HEK293 (cell line): Measurements from ENCODE around the gene ZNF48.
A peak's percentile ranks its signal among the peaks of the same experiment; 100 is the strongest.

Source experiments
- CTCF ChIA-PET: fragments of 350-600 bp; formaldehyde crosslinking; extraction: SDS; loops from one replicate; lab custom pipeline; 2021; ENCODE audit warnings: antibody characterized with exemption; lab: Yijun Ruan, JAX
- POLR2A ChIA-PET: fragments of 300-600 bp; formaldehyde crosslinking; extraction: SDS; loops from one replicate; lab custom pipeline; 2020; ENCODE audit warnings: antibody characterized with exemption, inconsistent platforms; lab: Yijun Ruan, JAX
- H3K27ac ChIP-seq: fragments of 200-500 bp; sonication (Bioruptor generic); 2 replicates; pipeline ENCODE4 v1.5.1; 2014; ENCODE audit warnings: low read depth, low read length, control low read depth, inconsistent platforms; ENCODE audit errors: extremely low read depth
- H3K36me3 ChIP-seq, 2 experiments: fragments of 200-500 bp in 1 of 2; sonication (Bioruptor generic) in 1 of 2; 1 replicate in 1 of 2; 2 replicates in 1 of 2; pipeline ENCODE4 v1.5.1; 2014 to 2017; ENCODE audit warnings: inconsistent platforms in 2 of 2, low read length in 2 of 2; ENCODE audit not compliant: control insufficient read depth in 2 of 2, insufficient read depth in 1 of 2
- H3K4me1 ChIP-seq: fragments of 200-500 bp; sonication (Bioruptor generic); 2 replicates; pipeline ENCODE4 v1.5.1; 2014; ENCODE audit warnings: mild to moderate bottlenecking, low read length, inconsistent platforms; ENCODE audit not compliant: control insufficient read depth, insufficient read depth
- H3K4me3 ChIP-seq: 2 replicates; pipeline ENCODE4 v1.5.1; 2011; ENCODE audit warnings: low read depth, mild to moderate bottlenecking, control low read depth, low read length, moderate library complexity
- H3K9me3 ChIP-seq: fragments of 200-500 bp; sonication (Bioruptor generic); 2 replicates; pipeline ENCODE4 v1.5.1; 2014; ENCODE audit warnings: low read depth, low read length, inconsistent platforms; ENCODE audit not compliant: control insufficient read depth, insufficient read depth
- ATF2 ChIP-seq: fragments of 450-650 bp; formaldehyde crosslinking; IDR thresholded peaks from 2 replicates; pipeline ENCODE4 v1.5.1; 2016; ENCODE audit warnings: missing biosample characterization, missing genetic modification characterization, low read depth
- GFI1B ChIP-seq: fragments of 450-650 bp; formaldehyde crosslinking; IDR thresholded peaks from 2 replicates; pipeline ENCODE4 v1.5.1; 2016; ENCODE audit warnings: missing biosample characterization, missing genetic modification characterization
- GLIS1 ChIP-seq: fragments of 450-650 bp; formaldehyde crosslinking; IDR thresholded peaks from 2 replicates; pipeline ENCODE4 v1.5.1; 2016; ENCODE audit warnings: missing biosample characterization, missing genetic modification characterization
- IKZF3 ChIP-seq: fragments of 450-650 bp; IDR thresholded peaks from 2 replicates; pipeline ENCODE4 v1.5.0; 2018; ENCODE audit warnings: missing biosample characterization, mild to moderate bottlenecking, missing genetic modification characterization, moderate library complexity
- KLF1 ChIP-seq: fragments of 450-650 bp; formaldehyde crosslinking; IDR thresholded peaks from 2 replicates; pipeline ENCODE4 v1.5.1; 2016; ENCODE audit warnings: missing biosample characterization, missing genetic modification characterization
- KLF16 ChIP-seq: fragments of 450-650 bp; formaldehyde crosslinking; IDR thresholded peaks from 2 replicates; pipeline ENCODE4 v1.5.1; 2017; ENCODE audit warnings: missing biosample characterization, missing genetic modification characterization
- KLF7 ChIP-seq: fragments of 450-650 bp; formaldehyde crosslinking; IDR thresholded peaks from 2 replicates; pipeline ENCODE4 v1.5.1; 2016; ENCODE audit warnings: missing biosample characterization, missing genetic modification characterization, borderline replicate concordance
- KLF8 ChIP-seq: fragments of 450-650 bp; formaldehyde crosslinking; IDR thresholded peaks from 2 replicates; pipeline ENCODE4 v1.5.1; 2016; ENCODE audit warnings: missing biosample characterization, missing genetic modification characterization
- ZBTB20 ChIP-seq: fragments of 450-650 bp; formaldehyde crosslinking; IDR thresholded peaks from 2 replicates; pipeline ENCODE4 v1.5.1; 2016; ENCODE audit warnings: missing biosample characterization, missing genetic modification characterization
- ZBTB8A ChIP-seq: fragments of 450-650 bp; formaldehyde crosslinking; IDR thresholded peaks from 2 replicates; pipeline ENCODE4 v1.5.1; 2016; ENCODE audit warnings: missing biosample characterization, missing genetic modification characterization
- ZNF24 ChIP-seq: fragments of 450-650 bp; formaldehyde crosslinking; IDR thresholded peaks from 2 replicates; pipeline ENCODE4 v1.5.1; 2016; ENCODE audit warnings: missing biosample characterization, missing genetic modification characterization
- ZNF324 ChIP-seq: fragments of 450-650 bp; formaldehyde crosslinking; IDR thresholded peaks from 2 replicates; pipeline ENCODE4 v1.5.1; 2016; ENCODE audit warnings: missing biosample characterization, missing genetic modification characterization
- ZNF335 ChIP-seq: fragments of 450-650 bp; formaldehyde crosslinking; conservative IDR thresholded peaks from 2 replicates; pipeline ENCODE4 v1.5.1; 2016; ENCODE audit warnings: missing biosample characterization, missing genetic modification characterization
- ZNF362 ChIP-seq: fragments of 450-650 bp; formaldehyde crosslinking; IDR thresholded peaks from 2 replicates; pipeline ENCODE4 v1.5.1; 2016; ENCODE audit warnings: missing biosample characterization, missing genetic modification characterization
- ZNF600 ChIP-seq: fragments of 450-650 bp; formaldehyde crosslinking; IDR thresholded peaks from 2 replicates; pipeline ENCODE4 v1.5.1; 2016; ENCODE audit warnings: missing biosample characterization, missing genetic modification characterization
- ZNF664 ChIP-seq: fragments of 450-650 bp; formaldehyde crosslinking; IDR thresholded peaks from 2 replicates; pipeline ENCODE4 v1.5.1; 2016; ENCODE audit warnings: missing biosample characterization, missing genetic modification characterization
- ZNF747 ChIP-seq: fragments of 450-650 bp; formaldehyde crosslinking; IDR thresholded peaks from 2 replicates; pipeline ENCODE4 v1.5.1; 2016; ENCODE audit warnings: missing biosample characterization, missing genetic modification characterization
- ZSCAN23 ChIP-seq: fragments of 450-650 bp; formaldehyde crosslinking; IDR thresholded peaks from 2 replicates; pipeline ENCODE4 v1.5.1; 2016; ENCODE audit warnings: missing biosample characterization, missing genetic modification characterization
- TF ChIP-seq, protein P1 (sequence below): fragments of 450-650 bp; formaldehyde crosslinking; IDR thresholded peaks from 2 replicates; pipeline ENCODE4 v1.5.1; 2016; ENCODE audit warnings: missing biosample characterization, missing genetic modification characterization
- TF ChIP-seq, protein P2 (sequence below): fragments of 450-650 bp; formaldehyde crosslinking; IDR thresholded peaks from 2 replicates; pipeline ENCODE4 v1.5.1; 2016; ENCODE audit warnings: missing biosample characterization, missing genetic modification characterization
- TF ChIP-seq, protein P3 (sequence below): fragments of 450-650 bp; formaldehyde crosslinking; IDR thresholded peaks from 2 replicates; pipeline ENCODE4 v1.5.1; 2016; ENCODE audit warnings: missing biosample characterization, missing genetic modification characterization
- TF ChIP-seq, protein P4 (sequence below): fragments of 450-650 bp; formaldehyde crosslinking; IDR thresholded peaks from 2 replicates; pipeline ENCODE4 v1.5.1; 2017; ENCODE audit warnings: missing biosample characterization, mild to moderate bottlenecking, missing genetic modification characterization, moderate library complexity
- TF ChIP-seq, protein P5 (sequence below): fragments of 450-650 bp; formaldehyde crosslinking; IDR thresholded peaks from 2 replicates; pipeline ENCODE4 v1.5.1; 2017; ENCODE audit warnings: missing biosample characterization, missing genetic modification characterization

The ZNF48 gene

DNA sequence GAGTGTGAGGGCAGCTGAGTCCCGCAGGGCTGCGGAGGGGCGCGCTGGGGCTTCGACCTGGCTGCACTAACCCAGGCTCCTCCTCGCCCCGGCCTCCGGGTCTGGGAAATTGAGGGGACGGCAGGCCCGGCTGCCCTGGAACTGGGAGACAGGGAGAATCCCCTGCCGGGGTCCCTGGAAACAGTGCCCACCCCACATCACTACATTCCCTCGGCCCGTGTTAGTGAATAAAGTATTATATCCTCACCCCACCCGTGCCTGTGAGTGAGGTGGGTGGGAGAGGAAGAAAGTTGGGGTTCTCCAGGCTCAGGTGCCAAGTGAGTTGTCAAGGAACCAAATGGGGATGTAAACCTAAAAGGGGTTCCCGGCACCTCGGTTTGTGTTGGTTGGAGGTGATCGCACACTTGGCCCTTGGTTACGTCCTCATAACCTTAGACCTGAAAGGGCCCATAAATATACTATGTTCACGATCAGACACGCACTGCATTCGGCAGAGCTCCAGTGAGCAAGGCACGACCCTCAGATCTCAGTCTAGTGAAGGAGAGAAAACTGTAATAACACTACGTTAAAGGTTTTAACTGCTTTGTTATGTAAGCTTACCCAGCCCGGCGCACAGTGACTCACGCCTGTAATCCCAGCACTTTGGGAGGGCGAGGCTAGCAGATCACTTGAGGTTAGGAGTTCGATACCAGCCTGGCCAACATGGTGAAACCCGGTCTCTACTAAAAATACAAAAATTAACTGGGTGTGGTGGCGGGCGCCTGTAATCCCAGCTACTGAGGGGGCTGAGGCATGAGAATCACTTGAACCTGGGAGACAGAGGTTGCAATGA is 23.3 kb downstream of the ZNF48 start:
- Histone ChIP-seq H3K4me1 (peaks cover 12% of the 10 kb centered on the region), H3K9me3 (no peaks in the 10 kb centered on the region), H3K4me3 (peak overlapping the region; percentile 37), H3K36me3 (peaks cover 41 to 81% of the 10 kb centered on the region in 2 experiments; a peak in 2 of 3 replicates), H3K27ac (peak overlapping the region; percentile 85)
- ChIA-PET POLR2A (interaction anchor here (0.6 to 2.8 kb wide), 35 partner anchors 8 to 400 kb away, joined by 3 to 64 read pairs (median 5); partner anchors contain the start of genes ALDOA, CD2BP2, DCTPP1 and FBRS), CTCF (interaction anchor here (0.7 to 2.7 kb wide), 12 partner anchors 8 to 376 kb away, joined by 3 to 15 read pairs (median 4); partner anchors contain the start of genes DCTPP1 and ZNF771)
- TF ChIP-seq ZNF324 (tag by site-specific recombination) = 0 out of 2 replicates have a peak, but pooled peaks have one; percentile 0
- TF ChIP-seq, protein P1, sequence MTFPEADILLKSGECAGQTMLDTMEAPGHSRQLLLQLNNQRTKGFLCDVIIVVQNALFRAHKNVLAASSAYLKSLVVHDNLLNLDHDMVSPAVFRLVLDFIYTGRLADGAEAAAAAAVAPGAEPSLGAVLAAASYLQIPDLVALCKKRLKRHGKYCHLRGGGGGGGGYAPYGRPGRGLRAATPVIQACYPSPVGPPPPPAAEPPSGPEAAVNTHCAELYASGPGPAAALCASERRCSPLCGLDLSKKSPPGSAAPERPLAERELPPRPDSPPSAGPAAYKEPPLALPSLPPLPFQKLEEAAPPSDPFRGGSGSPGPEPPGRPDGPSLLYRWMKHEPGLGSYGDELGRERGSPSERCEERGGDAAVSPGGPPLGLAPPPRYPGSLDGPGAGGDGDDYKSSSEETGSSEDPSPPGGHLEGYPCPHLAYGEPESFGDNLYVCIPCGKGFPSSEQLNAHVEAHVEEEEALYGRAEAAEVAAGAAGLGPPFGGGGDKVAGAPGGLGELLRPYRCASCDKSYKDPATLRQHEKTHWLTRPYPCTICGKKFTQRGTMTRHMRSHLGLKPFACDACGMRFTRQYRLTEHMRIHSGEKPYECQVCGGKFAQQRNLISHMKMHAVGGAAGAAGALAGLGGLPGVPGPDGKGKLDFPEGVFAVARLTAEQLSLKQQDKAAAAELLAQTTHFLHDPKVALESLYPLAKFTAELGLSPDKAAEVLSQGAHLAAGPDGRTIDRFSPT = no peak
- TF ChIP-seq ZNF600 (tag by site-specific recombination) = peak; percentile 58
- TF ChIP-seq KLF1 (tag by site-specific recombination) = peak; percentile 70
- peak; percentile 37; the same call in 1 of the 2 replicates for TF ChIP-seq ZSCAN23 (tag by site-specific recombination)
- no peak for TF ChIP-seq ATF2 (tag by site-specific recombination)
- TF ChIP-seq IKZF3 (tag by site-specific recombination) = peak; percentile 11; the same call in 1 of the 2 replicates
- peak; percentile 56; the same call in 1 of the 2 replicates for TF ChIP-seq ZBTB20 (tag by site-specific recombination)
- TF ChIP-seq ZNF664 = peak; percentile 53
- TF ChIP-seq KLF16 (tag by site-specific recombination) = peak; percentile 12
- 0 out of 2 replicates have a peak, but pooled peaks have one; percentile 17 for TF ChIP-seq ZBTB8A (tag by site-specific recombination)
- TF ChIP-seq, protein P2, sequence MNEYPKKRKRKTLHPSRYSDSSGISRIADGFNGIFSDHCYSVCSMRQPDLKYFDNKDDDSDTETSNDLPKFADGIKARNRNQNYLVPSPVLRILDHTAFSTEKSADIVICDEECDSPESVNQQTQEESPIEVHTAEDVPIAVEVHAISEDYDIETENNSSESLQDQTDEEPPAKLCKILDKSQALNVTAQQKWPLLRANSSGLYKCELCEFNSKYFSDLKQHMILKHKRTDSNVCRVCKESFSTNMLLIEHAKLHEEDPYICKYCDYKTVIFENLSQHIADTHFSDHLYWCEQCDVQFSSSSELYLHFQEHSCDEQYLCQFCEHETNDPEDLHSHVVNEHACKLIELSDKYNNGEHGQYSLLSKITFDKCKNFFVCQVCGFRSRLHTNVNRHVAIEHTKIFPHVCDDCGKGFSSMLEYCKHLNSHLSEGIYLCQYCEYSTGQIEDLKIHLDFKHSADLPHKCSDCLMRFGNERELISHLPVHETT (tag by site-specific recombination) = 0 out of 2 replicates have a peak, but pooled peaks have one; percentile 47
- 0 out of 2 replicates have a peak, but pooled peaks have one; percentile 27 for TF ChIP-seq ZNF335 (tag by site-specific recombination)
- peak; percentile 30; the same call in 1 of the 2 replicates for TF ChIP-seq KLF8 (tag by site-specific recombination)
- no peak for TF ChIP-seq ZNF362 (tag by site-specific recombination)
- 0 out of 2 replicates have a peak, but pooled peaks have one; percentile 12 for TF ChIP-seq ZNF24 (tag by site-specific recombination)
- TF ChIP-seq, protein P3, sequence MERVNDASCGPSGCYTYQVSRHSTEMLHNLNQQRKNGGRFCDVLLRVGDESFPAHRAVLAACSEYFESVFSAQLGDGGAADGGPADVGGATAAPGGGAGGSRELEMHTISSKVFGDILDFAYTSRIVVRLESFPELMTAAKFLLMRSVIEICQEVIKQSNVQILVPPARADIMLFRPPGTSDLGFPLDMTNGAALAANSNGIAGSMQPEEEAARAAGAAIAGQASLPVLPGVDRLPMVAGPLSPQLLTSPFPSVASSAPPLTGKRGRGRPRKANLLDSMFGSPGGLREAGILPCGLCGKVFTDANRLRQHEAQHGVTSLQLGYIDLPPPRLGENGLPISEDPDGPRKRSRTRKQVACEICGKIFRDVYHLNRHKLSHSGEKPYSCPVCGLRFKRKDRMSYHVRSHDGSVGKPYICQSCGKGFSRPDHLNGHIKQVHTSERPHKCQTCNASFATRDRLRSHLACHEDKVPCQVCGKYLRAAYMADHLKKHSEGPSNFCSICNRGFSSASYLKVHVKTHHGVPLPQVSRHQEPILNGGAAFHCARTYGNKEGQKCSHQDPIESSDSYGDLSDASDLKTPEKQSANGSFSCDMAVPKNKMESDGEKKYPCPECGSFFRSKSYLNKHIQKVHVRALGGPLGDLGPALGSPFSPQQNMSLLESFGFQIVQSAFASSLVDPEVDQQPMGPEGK = peak; percentile 16; the same call in 1 of the 2 replicates
- TF ChIP-seq GLIS1 = peak; percentile 23
- 0 out of 2 replicates have a peak, but pooled peaks have one; percentile 51 for TF ChIP-seq KLF7 (tag by site-specific recombination)
- TF ChIP-seq, protein P4, sequence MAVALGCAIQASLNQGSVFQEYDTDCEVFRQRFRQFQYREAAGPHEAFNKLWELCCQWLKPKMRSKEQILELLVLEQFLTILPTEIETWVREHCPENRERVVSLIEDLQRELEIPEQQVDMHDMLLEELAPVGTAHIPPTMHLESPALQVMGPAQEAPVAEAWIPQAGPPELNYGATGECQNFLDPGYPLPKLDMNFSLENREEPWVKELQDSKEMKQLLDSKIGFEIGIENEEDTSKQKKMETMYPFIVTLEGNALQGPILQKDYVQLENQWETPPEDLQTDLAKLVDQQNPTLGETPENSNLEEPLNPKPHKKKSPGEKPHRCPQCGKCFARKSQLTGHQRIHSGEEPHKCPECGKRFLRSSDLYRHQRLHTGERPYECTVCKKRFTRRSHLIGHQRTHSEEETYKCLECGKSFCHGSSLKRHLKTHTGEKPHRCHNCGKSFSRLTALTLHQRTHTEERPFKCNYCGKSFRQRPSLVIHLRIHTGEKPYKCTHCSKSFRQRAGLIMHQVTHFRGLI (tag by site-specific recombination) = no peak
- TF ChIP-seq ZNF747 (tag by site-specific recombination) = no peak
- TF ChIP-seq, protein P5, sequence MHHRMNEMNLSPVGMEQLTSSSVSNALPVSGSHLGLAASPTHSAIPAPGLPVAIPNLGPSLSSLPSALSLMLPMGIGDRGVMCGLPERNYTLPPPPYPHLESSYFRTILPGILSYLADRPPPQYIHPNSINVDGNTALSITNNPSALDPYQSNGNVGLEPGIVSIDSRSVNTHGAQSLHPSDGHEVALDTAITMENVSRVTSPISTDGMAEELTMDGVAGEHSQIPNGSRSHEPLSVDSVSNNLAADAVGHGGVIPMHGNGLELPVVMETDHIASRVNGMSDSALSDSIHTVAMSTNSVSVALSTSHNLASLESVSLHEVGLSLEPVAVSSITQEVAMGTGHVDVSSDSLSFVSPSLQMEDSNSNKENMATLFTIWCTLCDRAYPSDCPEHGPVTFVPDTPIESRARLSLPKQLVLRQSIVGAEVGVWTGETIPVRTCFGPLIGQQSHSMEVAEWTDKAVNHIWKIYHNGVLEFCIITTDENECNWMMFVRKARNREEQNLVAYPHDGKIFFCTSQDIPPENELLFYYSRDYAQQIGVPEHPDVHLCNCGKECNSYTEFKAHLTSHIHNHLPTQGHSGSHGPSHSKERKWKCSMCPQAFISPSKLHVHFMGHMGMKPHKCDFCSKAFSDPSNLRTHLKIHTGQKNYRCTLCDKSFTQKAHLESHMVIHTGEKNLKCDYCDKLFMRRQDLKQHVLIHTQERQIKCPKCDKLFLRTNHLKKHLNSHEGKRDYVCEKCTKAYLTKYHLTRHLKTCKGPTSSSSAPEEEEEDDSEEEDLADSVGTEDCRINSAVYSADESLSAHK (tag by site-specific recombination) = peak; percentile 86
- TF ChIP-seq GFI1B (tag by site-specific recombination) = peak; percentile 9; the same call in 1 of the 2 replicates
